HCT116 (cell line): Measurements from ENCODE around the gene SYNE1. TPM values are rescaled to one million over a fixed set of nuclear protein-coding genes. Genes with fewer than 3 reads are reported as not detected.
A peak's percentile ranks its signal among the peaks of the same experiment; 100 is the strongest.

ENCODE experiments used
- ATAC-seq: fragments of 200-7000 bp; cut with Tn5 transposase; 2 replicates; pipeline ENCODE4 v1.9.1; 2020; ENCODE audit warnings: mild to moderate bottlenecking, moderate library complexity
- BruUV-seq: library from RNA; stranded (reverse); fragments of 400-500 nt; replicated peaks from 2 replicates; lab custom pipeline; 2021; lab: Mats Ljungman, UMichigan
- CTCF ChIA-PET: fragments of 300-600 bp; sonication (Branson Sonifier 250); formaldehyde crosslinking; loops from one replicate; lab custom pipeline; 2021; ENCODE audit warnings: antibody characterized with exemption; lab: Charles Lee
- POLR2A ChIA-PET: fragments of 300-600, 350-600 bp; sonication (Branson Sonifier 250); formaldehyde crosslinking; loops from one replicate; lab custom pipeline; 2021; ENCODE audit warnings: antibody characterized with exemption; lab: Charles Lee
- RAD21 ChIA-PET, 2 experiments: fragments of 300-600 bp; sonication (Branson Sonifier 250); formaldehyde crosslinking; loops; one replicate each; lab custom pipeline; 2023; ENCODE audit warnings: low total read pairs in 2 of 2; ENCODE audit not compliant: uncharacterized antibody in 2 of 2, unreplicated experiment in 2 of 2, low non-redundant PET in 1 of 2; lab: Charles Lee
- DNase-seq: peaks from one replicate; pipeline ENCODE4 v3.0.0-alpha.2; 2010; ENCODE audit warnings: low read depth, low spot score
- H2AFZ ChIP-seq: fragments of 200-600 bp; shearing (Covaris generic), sonication (generic); 2 replicates; pipeline ENCODE4 v1.6.1; 2017; ENCODE audit warnings: low read depth, mixed run types, mixed read lengths, antibody characterized with exemption, low read length; ENCODE audit not compliant: poor library complexity, severe bottlenecking
- H3K27ac ChIP-seq: 2 replicates; pipeline ENCODE4 v1.5.1; 2012; ENCODE audit warnings: low read depth, low read length
- H3K27me3 ChIP-seq: fragments of 200-600 bp; sonication (generic); 2 replicates; pipeline ENCODE4 v1.6.1; 2016; ENCODE audit warnings: mixed run types, low read length, mixed read lengths; ENCODE audit not compliant: insufficient read depth
- H3K36me3 ChIP-seq, 2 experiments: fragments of 200-500 bp in 1 of 2; fragments of 200-600 bp in 1 of 2; sonication (Bioruptor generic) in 1 of 2; sonication (generic) in 1 of 2; 2 replicates each; pipeline versions ENCODE4 v1.5.1 to v1.6.1; 2014 to 2016; ENCODE audit warnings: low read length in 2 of 2, inconsistent platforms in 1 of 2, mixed read lengths in 1 of 2, mixed run types in 1 of 2; ENCODE audit not compliant: insufficient read depth in 2 of 2, control insufficient read depth in 1 of 2
- H3K4me1 ChIP-seq, 2 experiments: fragments of 200-600 bp in 1 of 2; sonication (generic) in 1 of 2; 2 replicates each; pipeline versions ENCODE4 v1.5.1 to v1.6.1; 2012 to 2017; ENCODE audit warnings: low read length in 2 of 2, inconsistent platforms in 1 of 2, mild to moderate bottlenecking in 1 of 2, mixed read lengths in 1 of 2, mixed run types in 1 of 2, moderate library complexity in 1 of 2; ENCODE audit not compliant: insufficient read depth in 2 of 2, control insufficient read depth in 1 of 2
- H3K4me2 ChIP-seq: fragments of 200-600 bp; sonication (generic); 2 replicates; pipeline ENCODE4 v1.6.1; 2017; ENCODE audit warnings: mixed run types, low read length, mixed read lengths
- H3K4me3 ChIP-seq, 2 experiments: fragments of 200-600 bp in 1 of 2; sonication (generic) in 1 of 2; replicated peaks in 1 of 2; 2 replicates each; pipeline ENCODE4 v1.5.1; 2011 to 2016; ENCODE audit warnings: low read length in 2 of 2, control low read depth in 1 of 2, low read depth in 1 of 2, mild to moderate bottlenecking in 1 of 2, mixed read lengths in 1 of 2, mixed run types in 1 of 2
- H3K79me2 ChIP-seq: fragments of 200-600 bp; sonication (generic); 2 replicates; pipeline ENCODE4 v1.6.1; 2017; ENCODE audit warnings: mild to moderate bottlenecking, mixed run types, low read length, moderate library complexity, mixed read lengths; ENCODE audit not compliant: insufficient read depth
- H3K9ac ChIP-seq: fragments of 200-600 bp; sonication (generic); 2 replicates; pipeline ENCODE4 v1.6.1; 2016; ENCODE audit warnings: low read length, mixed read lengths
- H3K9me2 ChIP-seq: fragments of 200-600 bp; sonication (generic), shearing (Covaris generic); 2 replicates; pipeline ENCODE4 v1.6.1; 2017; ENCODE audit warnings: mixed run types, mild to moderate bottlenecking, moderate library complexity; ENCODE audit not compliant: insufficient read depth
- H3K9me3 ChIP-seq, 2 experiments: fragments of 200-500 bp in 1 of 2; fragments of 200-600 bp in 1 of 2; sonication (Bioruptor generic) in 1 of 2; sonication (generic) in 1 of 2; 2 replicates each; pipeline ENCODE4 v1.6.1; 2014 to 2017; ENCODE audit warnings: low read length in 2 of 2, mixed read lengths in 2 of 2, inconsistent platforms in 1 of 2, low read depth in 1 of 2, mild to moderate bottlenecking in 1 of 2, mixed run types in 1 of 2, moderate library complexity in 1 of 2; ENCODE audit not compliant: control insufficient read depth in 1 of 2, insufficient read depth in 1 of 2
- H4K20me1 ChIP-seq: fragments of 200-600 bp; sonication (generic), shearing (Covaris generic); 2 replicates; pipeline ENCODE4 v1.6.1; 2017; ENCODE audit warnings: mixed run types, mild to moderate bottlenecking, moderate library complexity; ENCODE audit not compliant: insufficient read depth
- REST ChIP-seq: IDR thresholded peaks from 2 replicates; pipeline ENCODE4 v1.6.1; 2012; ENCODE audit warnings: low read depth
- SRF ChIP-seq: IDR thresholded peaks from 2 replicates; pipeline ENCODE4 v1.6.1; 2012; ENCODE audit warnings: low read depth
- ZNF274 ChIP-seq: fragments of 200-500 bp; sonication (Bioruptor generic); IDR thresholded peaks from 2 replicates; pipeline ENCODE4 v1.6.1; 2014; ENCODE audit warnings: mild to moderate bottlenecking, low read depth, low read length, inconsistent platforms
- intact Hi-C: fragments of 100-400 bp; cut with micrococcal nuclease; formaldehyde crosslinking; loops from 2 replicates; pipeline ENCODE4 v1.10.0; 2022
- total RNA-seq: library from RNA; stranded (reverse); gene quantifications from one replicate; pipeline ENCODE4 v1.2.1, GENCODE V29; 2021; ENCODE audit not compliant: unreplicated experiment

The SYNE1 gene
- total RNA-seq, 1 experiment from 2014 or later = 5.4 TPM

- TF ChIP-seq ZNF274 (no peak), SRF (no peak)
These were observed 134.6 kb downstream of the SYNE1 start (continued) for GRCh38 chr6:152502421-152503188.

GRCh38 chr6:152499931-152500330 lies 137.2 kb downstream of the SYNE1 start:
- POLR2A ChIA-PET = no interaction called here
- no TSS peak for BruUV-seq

More at GRCh38 chr6:152499931-152500330, 137.2 kb downstream of the SYNE1 start:
- Histone ChIP-seq H3K79me2 (no peaks in the 10 kb centered on the region), H3K9me2 (no peaks in the 10 kb centered on the region), H4K20me1 (no peaks in the 10 kb centered on the region), H3K9me3 (no peaks in the 10 kb centered on the region), H2AFZ (peak overlapping the region; percentile 57), H3K4me3 (no peak overlapping the region), H3K27me3 (no peaks in the 10 kb centered on the region), H3K9ac (no peak overlapping the region), H3K4me2 (no peak overlapping the region), H3K36me3 (no peaks in the 10 kb centered on the region), H3K4me1 (peaks cover 2 to 11% of the 10 kb centered on the region in 2 experiments; a peak in 3 of 4 replicates), H3K27ac (no peak overlapping the region)
- ChIA-PET CTCF (no interaction called here), RAD21 (no interaction called here)
- TF ChIP-seq REST = no peak
- intact Hi-C loops = no loop called here
- no peak for ATAC-seq
- no peak for DNase-seq
